MM.1S (cell line): ENCODE data around the gene SREBF2.

Source experiments
- DNase-seq: peaks from one replicate; pipeline ENCODE4 v3.0.0-alpha.2; 2015
- H2AFZ ChIP-seq: fragments of 300-600 bp; sonication (generic); 2 replicates; pipeline ENCODE4 v1.6.0; 2016; ENCODE audit warnings: antibody characterized with exemption, low read length
- H3F3A ChIP-seq: fragments of 300-600 bp; sonication (generic); 2 replicates; pipeline ENCODE4 v1.6.1; 2016; ENCODE audit warnings: mild to moderate bottlenecking, antibody characterized with exemption, low read length, moderate library complexity, mixed read lengths; ENCODE audit not compliant: insufficient read depth
- H3K27ac ChIP-seq: fragments of 300-600 bp; sonication (generic); 2 replicates; pipeline ENCODE4 v1.5.1; 2016; ENCODE audit warnings: mild to moderate bottlenecking, low read length
- H3K27me3 ChIP-seq: fragments of 300-600 bp; sonication (generic); replicated peaks from 2 replicates; pipeline ENCODE4 v1.6.0; 2016; ENCODE audit warnings: low read length; ENCODE audit not compliant: insufficient read depth
- H3K36me3 ChIP-seq: fragments of 300-600 bp; sonication (generic); replicated peaks from 2 replicates; pipeline ENCODE4 v1.6.1; 2016; ENCODE audit warnings: mild to moderate bottlenecking, low read length, mixed read lengths; ENCODE audit not compliant: insufficient read depth
- H3K4me1 ChIP-seq: fragments of 300-600 bp; sonication (generic); 2 replicates; pipeline ENCODE4 v1.6.1; 2016; ENCODE audit warnings: low read length, mixed read lengths
- H3K4me2 ChIP-seq: fragments of 300-600 bp; sonication (generic); 2 replicates; pipeline ENCODE4 v1.6.0; 2016; ENCODE audit warnings: low read depth, low read length
- H3K4me3 ChIP-seq: fragments of 300-600 bp; sonication (generic); 2 replicates; pipeline ENCODE4 v1.5.1; 2016; ENCODE audit warnings: low read length, mixed read lengths
- H3K79me2 ChIP-seq: fragments of 300-600 bp; sonication (generic); 2 replicates; pipeline ENCODE4 v1.6.1; 2016; ENCODE audit warnings: mixed run types, low read length, mixed read lengths
- H3K9ac ChIP-seq: fragments of 300-600 bp; sonication (generic); 2 replicates; pipeline ENCODE4 v1.6.1; 2016; ENCODE audit warnings: low read length, mixed read lengths
- H3K9me2 ChIP-seq: fragments of 300-600 bp; sonication (generic); replicated peaks from 2 replicates; pipeline ENCODE4 v1.6.1; 2016; ENCODE audit warnings: mild to moderate bottlenecking, low read length, mixed read lengths; ENCODE audit not compliant: insufficient read depth
- H3K9me3 ChIP-seq: fragments of 300-600 bp; sonication (generic); replicated peaks from 2 replicates; pipeline ENCODE4 v1.6.1; 2016; ENCODE audit warnings: mild to moderate bottlenecking, low read length, mixed read lengths; ENCODE audit not compliant: insufficient read depth
- H4K20me1 ChIP-seq: fragments of 300-600 bp; sonication (generic); 2 replicates; pipeline ENCODE4 v1.6.1; 2016; ENCODE audit warnings: mild to moderate bottlenecking, low read length, moderate library complexity, mixed read lengths; ENCODE audit not compliant: insufficient read depth
- EZH2 ChIP-seq: fragments of 300-600 bp; sonication (generic); optimal IDR thresholded peaks from 2 replicates; pipeline ENCODE3; 2017; ENCODE audit warnings: low read depth, mild to moderate bottlenecking, antibody characterized with exemption, low read length, mixed read lengths
- EZH2phosphoT487 ChIP-seq: fragments of 300-600 bp; sonication (generic); IDR thresholded peaks from 2 replicates; pipeline ENCODE4 v1.6.1; 2018; ENCODE audit warnings: antibody characterized with exemption, low read length
- TF ChIP-seq, protein P1 (sequence below): fragments of 300-600 bp; sonication (generic); IDR thresholded peaks from 2 replicates; pipeline ENCODE4 v1.5.1; 2016; ENCODE audit warnings: antibody characterized with exemption, low read length, mixed read lengths

The SREBF2 gene

GRCh38 chr22:41819257-41819656 is 13.6 kb upstream of the SREBF2 start:
- H3K36me3 ChIP-seq = no peaks in the 10 kb centered on the region
- no peak for DNase-seq
- H3K4me1 ChIP-seq = no peaks in the 10 kb centered on the region
- H2AFZ ChIP-seq = no peak overlapping the region
- no peaks in the 10 kb centered on the region for H3K27me3 ChIP-seq
- peaks cover 5% of the 10 kb centered on the region; the same call in 1 of the 2 replicates for H3K79me2 ChIP-seq
- H3K27ac ChIP-seq = no peak overlapping the region
- H3K9me2 ChIP-seq = no peaks in the 10 kb centered on the region
- no peak overlapping the region for H3K4me3 ChIP-seq
- H3K4me2 ChIP-seq = no peak overlapping the region
- H3K9me3 ChIP-seq = no peaks in the 10 kb centered on the region
- TF ChIP-seq EZH2 (no peak), EZH2phosphoT487 (no peak)
- TF ChIP-seq, protein P1, sequence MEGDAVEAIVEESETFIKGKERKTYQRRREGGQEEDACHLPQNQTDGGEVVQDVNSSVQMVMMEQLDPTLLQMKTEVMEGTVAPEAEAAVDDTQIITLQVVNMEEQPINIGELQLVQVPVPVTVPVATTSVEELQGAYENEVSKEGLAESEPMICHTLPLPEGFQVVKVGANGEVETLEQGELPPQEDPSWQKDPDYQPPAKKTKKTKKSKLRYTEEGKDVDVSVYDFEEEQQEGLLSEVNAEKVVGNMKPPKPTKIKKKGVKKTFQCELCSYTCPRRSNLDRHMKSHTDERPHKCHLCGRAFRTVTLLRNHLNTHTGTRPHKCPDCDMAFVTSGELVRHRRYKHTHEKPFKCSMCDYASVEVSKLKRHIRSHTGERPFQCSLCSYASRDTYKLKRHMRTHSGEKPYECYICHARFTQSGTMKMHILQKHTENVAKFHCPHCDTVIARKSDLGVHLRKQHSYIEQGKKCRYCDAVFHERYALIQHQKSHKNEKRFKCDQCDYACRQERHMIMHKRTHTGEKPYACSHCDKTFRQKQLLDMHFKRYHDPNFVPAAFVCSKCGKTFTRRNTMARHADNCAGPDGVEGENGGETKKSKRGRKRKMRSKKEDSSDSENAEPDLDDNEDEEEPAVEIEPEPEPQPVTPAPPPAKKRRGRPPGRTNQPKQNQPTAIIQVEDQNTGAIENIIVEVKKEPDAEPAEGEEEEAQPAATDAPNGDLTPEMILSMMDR = no peak
- H3K9ac ChIP-seq = no peak overlapping the region
- H4K20me1 ChIP-seq = no peaks in the 10 kb centered on the region
- no peaks in the 10 kb centered on the region for H3F3A ChIP-seq

GRCh38 chr22:41820447-41820846 is 12.5 kb upstream of the SREBF2 start:
- H2AFZ ChIP-seq = no peak overlapping the region
- no peak overlapping the region for H3K4me3 ChIP-seq
- no peak overlapping the region for H3K4me2 ChIP-seq
- no peaks in the 10 kb centered on the region for H3K4me1 ChIP-seq
- H3K9me3 ChIP-seq = no peaks in the 10 kb centered on the region
- peaks cover 5% of the 10 kb centered on the region; the same call in 1 of the 2 replicates for H3K79me2 ChIP-seq
- H3F3A ChIP-seq = no peaks in the 10 kb centered on the region
- no peak for DNase-seq
- H4K20me1 ChIP-seq = no peaks in the 10 kb centered on the region
- H3K27me3 ChIP-seq = no peaks in the 10 kb centered on the region
- no peak overlapping the region for H3K27ac ChIP-seq
- H3K36me3 ChIP-seq = no peaks in the 10 kb centered on the region
- TF ChIP-seq, protein P1 = no peak
- no peak for TF ChIP-seq EZH2
- no peak for TF ChIP-seq EZH2phosphoT487
- H3K9me2 ChIP-seq = no peaks in the 10 kb centered on the region
- H3K9ac ChIP-seq = no peak overlapping the region

GRCh38 chr22:41821471-41822316 is 11.2 kb upstream of the SREBF2 start:
- TF ChIP-seq, protein P1 = no peak
- TF ChIP-seq EZH2phosphoT487 (no peak), EZH2 (no peak)
- Histone ChIP-seq H3K27ac (no peak overlapping the region), H3K27me3 (no peaks in the 10 kb centered on the region), H3F3A (peaks cover 1% of the 10 kb centered on the region), H3K36me3 (no peaks in the 10 kb centered on the region), H3K9ac (no peak overlapping the region), H3K4me3 (no peak overlapping the region), H3K9me2 (no peaks in the 10 kb centered on the region), H3K9me3 (no peaks in the 10 kb centered on the region), H3K79me2 (0 out of 2 replicates have a peak, but pooled peaks cover 2% of the 10 kb centered on the region), H3K4me2 (no peak overlapping the region), H3K4me1 (peaks cover 3% of the 10 kb centered on the region), H2AFZ (no peak overlapping the region), H4K20me1 (no peaks in the 10 kb centered on the region)
- no peak for DNase-seq
